Progenitor cell of endocrine pancreas (in vitro differentiated cells): ENCODE measurements around the gene UHRF2. TPM values are rescaled to one million over a fixed set of nuclear protein-coding genes. Genes with fewer than 3 reads are reported as not detected.

ENCODE experiments used
- DNase-seq: peaks from one replicate; pipeline ENCODE4 v3.0.0; 2021; ENCODE audit warnings: low spot score; ENCODE audit not compliant: unreplicated experiment
- H3K27ac Mint-ChIP-seq: 2 replicates; pipeline ENCODE4 v1.8.0; 2021; ENCODE audit warnings: mild to moderate bottlenecking, moderate library complexity, mixed read lengths
- H3K27me3 Mint-ChIP-seq: 2 replicates; pipeline ENCODE4 v1.8.0; 2021; ENCODE audit warnings: mixed read lengths
- H3K36me3 Mint-ChIP-seq: 2 replicates; pipeline ENCODE4 v1.8.0; 2022; ENCODE audit warnings: mixed read lengths; ENCODE audit not compliant: insufficient read depth
- H3K4me1 Mint-ChIP-seq: 2 replicates; pipeline ENCODE4 v1.8.0; 2021; ENCODE audit warnings: low read depth, mixed read lengths
- H3K4me3 Mint-ChIP-seq: 2 replicates; pipeline ENCODE4 v1.8.0; 2021; ENCODE audit warnings: low read depth, mild to moderate bottlenecking, moderate library complexity, mixed read lengths
- H3K9me3 Mint-ChIP-seq: 2 replicates; pipeline ENCODE4 v1.8.0; 2021; ENCODE audit warnings: low read depth, mixed read lengths
- total RNA-seq: library from RNA; stranded (reverse); gene quantifications from 2 replicates; pipeline ENCODE4 v1.2.1, GENCODE V29; 2021
- TF ChIP-seq, protein P1 (sequence below): fragments of 200-600 bp; sonication (generic); IDR thresholded peaks from one replicate; pipeline ENCODE4 v1.5.0; 2021; ENCODE audit warnings: antibody characterized with exemption, mild to moderate bottlenecking; ENCODE audit not compliant: unreplicated experiment

Gene UHRF2
- total RNA-seq, 1 donor from 2014 or later = 89.9 TPM

DNA sequence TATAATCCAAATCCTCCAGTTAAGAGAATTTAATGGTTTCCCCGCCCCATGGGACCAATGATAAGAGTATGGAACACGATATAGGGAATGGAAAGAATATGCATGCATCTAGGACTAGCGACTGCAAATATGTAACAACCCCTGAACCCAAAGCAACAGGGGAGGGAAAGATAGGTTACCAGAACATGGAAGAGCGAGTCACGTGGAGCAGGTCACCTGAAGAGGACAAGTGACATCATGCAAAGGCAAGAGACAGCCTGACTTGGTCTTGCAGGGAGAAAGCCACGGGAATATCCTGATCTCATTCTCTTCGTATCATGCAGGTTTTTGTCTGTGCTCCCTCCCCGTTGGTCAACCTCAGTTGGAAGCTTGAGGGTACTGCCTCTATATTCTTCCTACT is 4.7 kb upstream of the UHRF2 start:
- Mint-ChIP-seq H3K36me3 (no peaks in the 10 kb centered on the region), H3K4me1 (peaks cover 2% of the 10 kb centered on the region), H3K4me3 (no peak overlapping the region), H3K27ac (no peak overlapping the region), H3K9me3 (no peaks in the 10 kb centered on the region), H3K27me3 (peaks cover 11% of the 10 kb centered on the region)
- TF ChIP-seq, protein P1, sequence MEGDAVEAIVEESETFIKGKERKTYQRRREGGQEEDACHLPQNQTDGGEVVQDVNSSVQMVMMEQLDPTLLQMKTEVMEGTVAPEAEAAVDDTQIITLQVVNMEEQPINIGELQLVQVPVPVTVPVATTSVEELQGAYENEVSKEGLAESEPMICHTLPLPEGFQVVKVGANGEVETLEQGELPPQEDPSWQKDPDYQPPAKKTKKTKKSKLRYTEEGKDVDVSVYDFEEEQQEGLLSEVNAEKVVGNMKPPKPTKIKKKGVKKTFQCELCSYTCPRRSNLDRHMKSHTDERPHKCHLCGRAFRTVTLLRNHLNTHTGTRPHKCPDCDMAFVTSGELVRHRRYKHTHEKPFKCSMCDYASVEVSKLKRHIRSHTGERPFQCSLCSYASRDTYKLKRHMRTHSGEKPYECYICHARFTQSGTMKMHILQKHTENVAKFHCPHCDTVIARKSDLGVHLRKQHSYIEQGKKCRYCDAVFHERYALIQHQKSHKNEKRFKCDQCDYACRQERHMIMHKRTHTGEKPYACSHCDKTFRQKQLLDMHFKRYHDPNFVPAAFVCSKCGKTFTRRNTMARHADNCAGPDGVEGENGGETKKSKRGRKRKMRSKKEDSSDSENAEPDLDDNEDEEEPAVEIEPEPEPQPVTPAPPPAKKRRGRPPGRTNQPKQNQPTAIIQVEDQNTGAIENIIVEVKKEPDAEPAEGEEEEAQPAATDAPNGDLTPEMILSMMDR = no peak
- no peak for DNase-seq

DNA sequence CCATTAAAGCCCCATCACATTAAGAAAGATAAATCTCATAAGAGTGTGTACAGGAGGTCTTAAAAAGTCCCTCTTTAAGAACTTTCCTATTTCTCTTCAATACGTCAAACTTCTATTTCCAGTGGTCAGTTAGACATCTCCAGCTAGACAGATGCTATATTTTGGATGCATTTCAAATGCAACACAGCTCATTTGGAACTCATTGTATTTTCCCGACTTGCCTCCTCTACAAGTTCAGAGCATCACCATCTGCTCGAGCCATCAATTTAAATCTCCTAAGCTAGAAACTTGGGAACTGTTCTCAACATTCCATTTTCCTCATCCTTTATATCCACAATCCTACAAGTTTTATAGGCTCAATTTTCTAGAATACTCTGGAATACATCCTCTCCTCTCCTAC is 3.2 kb upstream of the UHRF2 start:
- no peak for DNase-seq
- TF ChIP-seq, protein P1 = no peak
- H3K4me1 Mint-ChIP-seq = peaks cover 8% of the 10 kb centered on the region
- no peaks in the 10 kb centered on the region for H3K36me3 Mint-ChIP-seq
- no peaks in the 10 kb centered on the region for H3K9me3 Mint-ChIP-seq
- no peak overlapping the region for H3K4me3 Mint-ChIP-seq
- peaks cover 11% of the 10 kb centered on the region for H3K27me3 Mint-ChIP-seq
- no peak overlapping the region for H3K27ac Mint-ChIP-seq

DNA sequence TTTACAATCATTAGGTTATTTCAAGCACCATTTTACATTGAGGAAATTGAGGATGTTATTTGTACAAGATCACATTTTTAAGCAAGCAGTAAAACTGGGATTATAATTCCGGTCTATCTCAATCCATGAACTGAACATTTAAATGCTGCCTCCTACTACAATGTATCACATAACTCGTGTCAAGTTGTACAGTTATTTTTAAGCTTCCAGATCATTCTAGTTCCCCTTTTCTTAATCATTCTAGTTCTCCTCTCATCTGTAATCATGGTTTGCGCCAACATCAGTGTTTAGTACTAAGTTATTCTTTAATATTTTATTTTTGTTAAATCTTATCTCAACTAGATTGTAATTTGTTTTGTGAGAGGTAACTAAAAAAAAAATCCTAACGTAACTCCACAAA is 2.4 kb upstream of the UHRF2 start:
- Mint-ChIP-seq H3K4me1 (peaks cover 13% of the 10 kb centered on the region), H3K9me3 (no peaks in the 10 kb centered on the region), H3K36me3 (no peaks in the 10 kb centered on the region), H3K4me3 (no peak overlapping the region), H3K27ac (no peak overlapping the region), H3K27me3 (peaks cover 11% of the 10 kb centered on the region)
- TF ChIP-seq, protein P1 = no peak
- DNase-seq = no peak

DNA sequence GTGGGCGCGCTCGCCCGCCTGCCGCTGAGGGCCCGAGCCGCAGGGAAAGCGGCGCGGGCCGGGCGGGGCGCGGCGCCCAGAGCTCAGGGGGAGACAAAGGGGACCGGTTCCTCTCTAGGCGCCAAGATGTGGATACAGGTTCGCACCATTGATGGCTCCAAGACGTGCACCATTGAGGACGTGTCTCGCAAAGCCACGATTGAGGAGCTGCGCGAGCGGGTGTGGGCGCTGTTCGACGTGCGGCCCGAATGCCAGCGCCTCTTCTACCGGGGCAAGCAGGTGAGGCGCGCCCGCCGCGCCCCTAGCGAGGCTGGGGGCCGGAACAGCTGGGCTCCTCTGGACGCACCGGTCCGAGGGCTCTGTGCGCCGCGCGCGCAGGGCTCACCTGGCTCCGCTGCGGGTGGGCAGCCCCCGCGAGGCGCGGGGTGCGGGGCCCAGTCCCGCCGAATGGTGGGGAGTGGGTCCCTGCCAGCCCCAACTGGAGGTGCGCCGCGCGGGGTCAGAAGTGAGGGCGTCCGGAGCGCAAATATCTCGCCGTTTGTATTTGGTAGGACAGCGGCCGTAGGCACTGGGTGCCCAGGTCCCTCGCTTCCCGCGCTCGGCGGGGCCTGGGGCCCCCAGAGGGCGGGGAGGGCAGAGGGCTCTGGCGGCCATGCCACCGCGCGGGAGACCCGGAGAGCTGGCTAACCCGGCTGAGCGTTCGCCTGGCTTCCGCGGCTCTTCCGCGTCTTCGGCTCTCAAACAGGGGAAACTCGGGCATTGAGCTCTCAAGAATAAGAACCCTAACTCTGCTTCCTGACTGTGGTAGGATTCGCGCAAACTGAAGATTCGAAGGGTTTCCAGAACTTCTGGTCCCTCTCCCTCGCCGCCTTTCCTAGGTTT is 607 bp downstream of the UHRF2 start:
- Mint-ChIP-seq H3K36me3 (peaks cover 10% of the 10 kb centered on the region), H3K4me1 (peaks cover 20% of the 10 kb centered on the region), H3K27me3 (peaks cover 8% of the 10 kb centered on the region), H3K4me3 (peak overlapping the region; percentile 87), H3K9me3 (peaks cover 2% of the 10 kb centered on the region), H3K27ac (peak overlapping the region; percentile 93)
- DNase-seq = peak; percentile 42
- TF ChIP-seq, protein P1 = no peak

DNA sequence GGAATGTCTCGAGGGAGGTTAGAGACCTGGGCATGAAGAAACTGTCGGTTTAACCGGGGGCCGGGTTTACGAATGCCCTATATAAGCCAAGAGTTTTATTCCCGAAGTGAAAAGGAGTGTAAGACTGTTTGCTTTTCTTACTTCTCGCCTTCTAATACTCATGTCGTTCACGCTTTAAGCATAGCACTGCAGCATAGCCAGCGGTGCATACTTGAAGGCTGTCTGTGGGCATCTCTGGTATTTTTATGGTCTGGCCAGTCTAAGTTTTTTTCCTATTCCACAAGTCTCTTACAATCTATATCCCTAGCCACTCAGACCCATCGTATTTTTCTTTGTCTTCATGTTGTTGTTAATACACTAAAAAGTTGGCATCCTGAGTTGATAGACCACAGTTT is 1.2 kb downstream of the UHRF2 start:
- H3K36me3 Mint-ChIP-seq = peaks cover 12% of the 10 kb centered on the region
- TF ChIP-seq, protein P1 = no peak
- DNase-seq = no peak
- peaks cover 2% of the 10 kb centered on the region for H3K9me3 Mint-ChIP-seq
- peak overlapping the region; percentile 93 for H3K27ac Mint-ChIP-seq
- peak overlapping the region; percentile 87 for H3K4me3 Mint-ChIP-seq
- H3K27me3 Mint-ChIP-seq = peaks cover 8% of the 10 kb centered on the region
- peaks cover 22% of the 10 kb centered on the region for H3K4me1 Mint-ChIP-seq
